ENCODE data around the gene NEU4.
"Not testable (repeated sequence)": the region's sequence is repeated elsewhere in the genome, so short reads cannot be mapped to it uniquely, and the experiment has no call there.

Gene NEU4

DNA sequence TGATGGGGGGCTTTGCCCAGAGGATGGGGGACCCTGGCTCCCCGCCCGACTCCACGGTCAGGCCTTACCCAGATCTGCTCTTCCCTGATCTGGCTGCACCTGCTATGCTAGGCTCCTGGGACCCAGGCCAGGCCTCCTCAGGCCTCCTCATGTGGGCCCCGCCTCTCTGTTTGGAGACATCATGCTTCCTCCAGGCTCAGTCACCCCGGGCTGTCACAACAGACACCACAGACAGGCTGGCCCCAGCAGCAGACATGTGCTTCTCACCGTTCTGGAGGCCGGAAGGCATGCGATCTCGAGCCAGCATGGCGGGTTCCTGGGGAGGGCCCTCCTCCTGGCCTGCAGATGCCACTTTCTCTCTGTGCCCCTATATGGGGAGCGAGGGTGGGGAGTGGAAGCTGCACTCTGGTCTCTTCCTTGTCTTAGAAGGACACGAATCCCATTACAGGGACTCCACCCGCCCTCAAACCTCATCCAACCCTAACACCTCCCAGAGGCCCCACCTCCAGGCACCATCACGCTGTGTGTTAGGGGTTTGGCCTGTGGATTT is 10.8 kb upstream of the NEU4 start:
- FAIRE-seq (no peak), DNase-seq (ENCODE audit: extremely low spot score, insufficient read length, low read depth) (no peak)

- no peak for DNase-seq (ENCODE audit: extremely low spot score, insufficient read length, low read depth)
- no peak for FAIRE-seq
Measured at GRCh38 chr2:241798631-241799521, 10.1 kb upstream of the NEU4 start.

DNA sequence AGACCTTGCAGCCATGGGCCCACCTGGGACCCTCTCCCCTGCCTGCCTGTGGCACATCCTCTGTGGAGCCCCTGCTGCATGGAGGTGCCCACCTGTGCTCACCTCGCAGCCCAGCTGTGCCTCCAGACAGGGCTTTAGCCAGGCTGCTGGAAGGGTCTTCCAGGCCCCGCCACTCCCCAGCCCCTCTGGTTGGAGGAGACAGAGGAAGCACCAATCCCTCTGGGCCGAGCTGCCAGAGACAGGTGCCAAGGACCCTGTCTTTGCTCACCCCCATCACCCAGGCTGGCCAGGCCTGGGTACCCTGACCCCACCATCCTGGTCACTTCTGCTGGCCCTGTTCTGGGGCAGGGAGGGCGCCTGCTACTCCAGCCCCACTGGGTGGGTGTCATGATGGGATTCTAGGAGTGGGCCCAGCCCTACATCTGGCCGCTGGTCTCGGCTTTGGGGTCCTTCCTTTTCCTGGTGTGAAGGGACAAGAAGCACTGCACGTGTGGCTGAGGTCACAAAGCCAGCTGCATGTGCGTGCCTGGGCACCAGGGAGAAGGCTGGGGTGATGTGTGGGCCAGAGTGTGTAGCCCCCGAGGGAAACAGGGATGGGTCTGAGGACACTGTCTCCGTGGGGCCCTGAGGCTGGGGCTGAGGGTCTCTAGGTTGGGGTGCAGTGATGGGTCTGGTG is 9.3 kb upstream of the NEU4 start:
- FAIRE-seq = no peak
- DNase-seq (ENCODE audit: extremely low spot score, insufficient read length, low read depth) = no peak

DNA sequence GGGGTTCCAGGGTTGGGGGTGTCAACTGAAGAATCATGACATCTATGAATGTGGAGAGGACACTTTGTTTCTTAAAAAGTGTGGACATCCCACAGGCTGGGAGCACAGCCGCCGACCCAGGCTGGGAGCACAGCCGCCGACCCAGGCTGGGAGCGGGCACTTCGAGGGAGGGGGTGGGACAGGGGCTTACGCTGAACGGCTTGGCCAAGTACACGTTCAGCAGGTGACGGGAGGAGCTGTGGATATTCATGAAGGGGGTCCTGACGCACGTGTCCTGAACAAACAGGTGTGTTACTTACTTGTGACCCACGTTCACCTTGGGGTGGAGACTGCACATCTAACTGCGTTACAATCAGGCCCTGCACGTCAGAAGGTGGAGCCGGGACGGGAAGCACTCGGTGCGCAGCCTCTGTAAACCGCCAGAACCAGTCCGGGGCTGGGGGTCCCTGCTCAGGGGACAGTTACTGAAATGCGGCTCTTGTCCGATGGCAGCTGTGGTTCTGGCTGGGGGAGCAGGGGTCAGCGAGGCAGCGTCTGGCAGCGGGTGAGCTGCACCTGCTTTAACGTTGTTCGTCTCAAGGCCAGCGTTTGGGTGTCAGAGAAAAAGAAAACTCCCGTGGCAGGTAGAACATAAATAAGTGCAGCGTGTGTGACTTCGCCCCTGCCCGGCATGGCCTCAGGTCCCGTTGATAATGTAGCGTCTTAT is 8.6 kb upstream of the NEU4 start:
- FAIRE-seq; DNase-seq (ENCODE audit: extremely low spot score, insufficient read length, low read depth): not testable (repeated sequence)

DNA sequence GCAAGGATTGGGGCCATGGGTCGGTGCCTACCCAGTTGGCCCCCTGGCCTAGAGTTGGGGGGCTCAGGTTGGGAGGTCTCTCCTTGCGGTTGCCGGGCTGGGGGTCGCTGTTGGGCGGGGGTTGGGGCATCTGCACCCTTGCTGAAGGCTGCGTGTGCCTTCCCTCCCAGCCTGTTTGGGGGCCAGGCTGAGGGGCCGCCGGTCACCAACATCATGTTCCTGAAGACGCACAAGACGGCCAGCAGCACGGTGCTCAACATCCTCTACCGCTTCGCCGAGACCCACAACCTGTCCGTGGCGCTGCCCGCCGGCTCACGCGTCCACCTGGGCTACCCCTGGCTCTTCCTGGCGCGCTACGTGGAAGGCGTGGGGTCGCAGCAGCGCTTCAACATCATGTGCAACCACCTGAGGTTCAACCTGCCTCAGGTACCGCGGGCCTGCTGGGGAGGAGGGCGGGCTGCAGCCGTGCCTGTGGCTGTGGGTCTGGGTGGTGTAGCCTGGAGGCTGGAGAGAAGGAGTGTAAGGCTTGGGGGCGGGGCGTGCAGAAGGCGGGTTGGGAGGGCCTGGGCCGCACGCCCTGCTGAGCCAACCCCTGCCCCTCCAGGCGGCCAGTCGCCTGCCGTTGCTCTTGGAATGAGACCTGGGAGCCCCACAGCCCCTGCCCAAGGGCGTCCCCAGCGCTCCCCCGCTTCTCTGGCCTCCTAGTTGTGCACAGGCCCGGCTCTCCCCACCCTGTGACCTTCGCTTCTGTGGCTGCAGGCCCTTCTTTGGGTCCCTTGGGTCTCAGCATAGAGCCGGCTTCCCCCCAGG is 7.2 kb upstream of the NEU4 start:
- FAIRE-seq (no peak), DNase-seq (ENCODE audit: extremely low spot score, insufficient read length, low read depth) (no peak)

DNA sequence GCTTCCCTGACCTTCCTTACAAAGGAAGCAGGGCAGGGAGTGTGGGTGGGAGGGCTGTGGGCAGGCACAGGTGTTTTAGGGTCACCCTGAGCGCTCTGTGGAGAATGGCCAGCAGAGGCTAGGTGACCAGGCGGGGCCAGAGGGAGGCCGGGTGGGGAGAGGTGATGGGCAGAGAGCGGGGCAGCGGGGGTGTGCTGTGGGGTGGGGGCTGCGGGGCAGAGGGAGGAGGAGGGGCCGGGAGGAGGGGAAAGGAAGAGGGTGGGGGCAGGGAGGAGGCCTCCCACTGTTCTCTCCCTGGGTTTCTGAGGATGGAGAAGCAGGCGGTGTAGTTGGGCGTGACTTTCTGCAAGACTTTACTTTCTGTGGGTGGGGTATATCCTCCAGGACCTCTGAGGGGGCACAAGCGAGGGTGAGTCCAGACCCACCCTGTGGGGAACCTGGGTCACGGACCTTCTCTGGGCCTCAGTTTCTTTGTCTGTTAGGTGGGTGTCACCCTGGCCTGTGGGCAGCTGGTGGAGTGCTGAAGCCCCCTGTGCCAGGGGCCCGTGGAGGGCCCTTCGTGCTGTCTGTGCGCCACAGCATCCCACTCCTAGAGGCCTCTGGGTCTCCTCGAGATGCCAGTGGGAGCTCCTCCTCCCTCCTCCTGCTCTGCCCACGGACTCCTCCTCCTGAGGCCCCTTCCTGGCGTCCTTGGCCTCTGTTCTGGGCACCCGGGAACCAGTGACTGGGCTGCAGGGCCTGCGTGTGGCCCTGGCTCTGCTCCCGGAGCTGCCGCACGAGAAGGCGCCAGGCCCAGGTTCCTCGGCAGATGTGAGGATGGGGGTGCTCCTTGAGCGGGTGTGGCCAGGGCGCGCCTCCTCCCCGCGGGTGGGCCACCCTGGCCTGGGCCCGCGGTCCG is 6.3 kb upstream of the NEU4 start:
- DNase-seq (ENCODE audit: extremely low spot score, insufficient read length, low read depth) (no peak), FAIRE-seq (no peak)

DNA sequence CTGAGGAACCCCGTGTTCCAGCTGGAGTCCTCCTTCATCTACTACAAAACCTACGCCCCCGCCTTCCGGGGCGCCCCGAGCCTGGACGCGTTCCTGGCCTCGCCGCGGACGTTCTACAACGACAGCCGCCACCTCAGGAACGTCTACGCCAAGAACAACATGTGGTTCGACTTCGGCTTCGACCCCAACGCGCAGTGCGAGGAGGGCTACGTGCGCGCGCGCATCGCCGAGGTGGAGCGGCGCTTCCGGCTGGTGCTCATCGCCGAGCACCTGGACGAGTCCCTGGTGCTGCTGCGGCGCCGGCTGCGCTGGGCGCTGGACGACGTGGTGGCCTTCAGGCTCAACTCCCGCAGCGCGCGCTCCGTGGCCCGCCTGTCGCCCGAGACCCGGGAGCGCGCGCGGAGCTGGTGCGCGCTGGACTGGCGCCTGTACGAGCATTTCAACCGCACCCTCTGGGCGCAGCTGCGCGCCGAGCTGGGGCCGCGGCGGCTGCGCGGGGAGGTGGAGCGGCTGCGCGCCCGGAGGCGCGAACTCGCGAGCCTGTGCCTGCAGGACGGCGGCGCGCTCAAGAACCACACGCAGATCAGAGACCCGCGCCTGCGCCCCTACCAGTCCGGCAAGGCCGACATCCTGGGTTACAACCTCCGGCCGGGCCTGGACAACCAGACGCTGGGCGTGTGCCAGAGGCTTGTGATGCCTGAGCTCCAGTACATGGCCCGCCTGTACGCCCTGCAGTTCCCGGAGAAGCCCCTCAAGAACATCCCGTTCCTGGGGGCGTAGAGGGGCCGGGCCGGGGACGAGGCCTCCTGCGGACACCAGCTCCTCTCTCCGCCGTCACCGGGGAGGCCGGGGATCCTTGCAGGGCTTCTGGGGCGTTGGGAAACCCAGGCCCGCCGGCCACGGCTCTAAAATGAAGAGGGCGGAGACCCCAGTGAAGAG is 5.3 kb upstream of the NEU4 start:
- DNase-seq (ENCODE audit: extremely low spot score, insufficient read length, low read depth) (no peak), FAIRE-seq (no peak)

GRCh38 chr2:241804326-241805229 is 4.4 kb upstream of the NEU4 start:
- FAIRE-seq = no peak

DNA sequence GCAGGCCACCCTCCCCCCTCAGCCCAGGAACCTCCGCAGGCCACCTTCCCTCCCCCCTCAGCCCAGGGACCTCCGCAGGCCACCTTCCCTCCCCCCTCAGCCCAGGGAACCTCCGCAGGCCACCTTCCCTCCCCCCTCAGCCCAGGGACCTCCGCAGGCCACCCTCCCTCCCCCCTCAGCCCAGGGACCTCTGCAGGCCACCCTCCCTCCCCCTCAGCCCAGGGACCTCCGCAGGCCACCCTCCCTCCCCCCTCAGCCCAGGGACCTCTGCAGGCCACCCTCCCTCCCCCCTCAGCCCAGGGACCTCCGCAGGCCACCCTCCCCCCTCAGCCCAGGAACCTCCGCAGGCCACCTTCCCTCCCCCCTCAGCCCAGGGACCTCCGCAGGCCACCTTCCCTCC is 2.8 kb upstream of the NEU4 start:
- not testable (repeated sequence) for DNase-seq (ENCODE audit: extremely low spot score, insufficient read length, low read depth); FAIRE-seq

More at GRCh38 chr2:241804326-241805229, 4.4 kb upstream of the NEU4 start:
- no peak for DNase-seq (ENCODE audit: extremely low spot score, insufficient read length, low read depth)

DNA sequence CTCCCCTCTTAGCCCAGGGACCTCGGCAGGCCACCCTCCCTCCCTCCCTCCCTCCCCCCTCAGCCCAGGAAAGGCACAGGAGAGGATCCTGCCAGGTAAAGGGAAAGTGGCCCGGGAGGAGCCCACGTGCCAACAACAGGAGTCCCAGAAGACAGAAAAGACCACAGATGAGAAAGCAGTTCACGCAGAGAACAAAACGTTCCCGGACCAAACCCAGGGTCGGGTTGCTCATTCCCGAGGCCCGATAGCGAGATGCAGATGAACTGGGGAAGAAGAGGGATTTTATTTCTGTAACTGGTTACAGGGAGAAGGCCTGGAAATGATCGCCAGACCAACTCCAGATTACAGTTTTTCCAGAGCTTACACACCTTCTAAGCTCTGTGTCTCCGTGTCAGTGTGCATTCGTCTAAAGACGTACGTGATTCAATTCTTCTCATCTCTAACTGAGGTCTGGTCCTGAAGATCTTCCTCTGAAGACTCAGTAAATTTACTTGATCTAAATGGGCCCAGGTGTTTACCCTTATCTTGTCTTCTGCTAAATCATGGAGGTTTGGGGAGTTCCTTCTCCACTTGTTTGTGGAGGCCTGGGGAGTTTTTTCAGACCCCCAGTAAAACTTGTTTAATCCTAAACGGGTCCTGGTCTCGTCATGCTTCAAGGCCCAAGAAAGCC is 807 bp upstream of the NEU4 start:
- DNase-seq (ENCODE audit: extremely low spot score, insufficient read length, low read depth) (no peak), FAIRE-seq (no peak)

GRCh38 chr2:241809383-241810306 is 652 bp downstream of the NEU4 start:
- FAIRE-seq = no peak
- no peak for DNase-seq (ENCODE audit: extremely low spot score, insufficient read length, low read depth)

GRCh38 chr2:241810307-241811200 is 1.6 kb downstream of the NEU4 start:
- FAIRE-seq = no peak

DNA sequence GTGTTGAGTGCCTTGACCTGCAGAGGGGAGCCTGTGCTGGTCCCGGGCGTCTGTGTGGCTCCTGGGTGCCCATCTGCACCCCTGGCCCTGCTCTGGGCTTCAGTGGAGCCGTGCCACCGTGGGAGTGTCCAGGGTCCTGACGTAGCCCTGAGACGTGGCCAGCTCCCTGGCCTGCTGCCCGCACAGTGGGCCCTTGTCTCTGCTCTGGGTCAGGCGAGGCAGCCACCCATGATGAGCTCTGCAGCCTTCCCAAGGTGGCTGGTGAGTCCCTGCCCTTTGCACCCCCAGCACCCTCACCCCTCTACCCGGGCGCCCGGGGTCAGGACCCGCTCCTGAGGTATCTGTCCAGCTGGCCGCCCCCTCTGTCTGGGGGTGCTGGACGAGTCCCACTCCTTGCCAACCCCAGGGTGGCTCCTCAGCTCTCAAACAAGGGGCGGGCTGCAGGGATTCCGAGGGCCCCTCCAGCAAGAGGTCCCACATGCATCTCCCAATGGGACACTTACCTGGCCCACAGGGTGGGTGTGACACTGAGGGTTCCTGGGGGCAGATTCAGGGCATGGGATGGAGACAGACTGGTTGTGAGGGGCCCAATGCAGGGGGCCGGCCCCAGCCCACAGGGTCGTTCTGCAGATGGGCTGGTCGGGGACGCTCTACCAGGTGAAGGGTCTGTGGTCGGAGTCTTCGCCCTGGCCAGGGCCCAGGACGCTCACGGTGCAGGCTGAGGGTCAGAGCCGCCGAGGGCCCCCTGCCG is 2.4 kb downstream of the NEU4 start:
- no peak for DNase-seq (ENCODE audit: extremely low spot score, insufficient read length, low read depth)
- FAIRE-seq = no peak

More at GRCh38 chr2:241810307-241811200, 1.6 kb downstream of the NEU4 start:
- no peak for DNase-seq (ENCODE audit: extremely low spot score, insufficient read length, low read depth)

Measured in GM18507 (cell line).